ENCODE results near the gene NR2C2. TPM values are rescaled to one million over a fixed set of nuclear protein-coding genes. Genes with fewer than 3 reads are reported as not detected.

NR2C2 gene
- total RNA-seq, 8 experiments from 2014 or later = 20.1 to 67.9 (median 32.0) TPM

- peaks cover 3% of the 10 kb centered on the region in 2 donors for H3K4me1 ChIP-seq (replicated peaks in 1 of 2)
- in situ Hi-C loops (cut with MboI; ENCODE audit: low pct_unique_long_range_greater_than_20kb in 2 of 9, low sequenced_read_pairs in 9 of 9, unreplicated experiment in 9 of 9) = no loop called here
- ATAC-seq (replicated peaks in 6 of 8) = peak in 1 of 8 experiments; percentile 21
- no peak overlapping the region for H3K4me3 ChIP-seq
- no peak overlapping the region for H3K27ac ChIP-seq
- WGBS, 10 experiments = 75 to 100% (median 88%) methylated on average over 1 of the region's 1 CpG; no CpG with 5 or more reads in 3 of the 10 experiments
Measured at GRCh38 chr3:15092686-15093085, 145.3 kb downstream of the NR2C2 start.

GRCh38 chr3:15094187-15094875 is 146.9 kb downstream of the NR2C2 start:
- in situ Hi-C loops (cut with MboI; ENCODE audit: low pct_unique_long_range_greater_than_20kb in 2 of 9, low sequenced_read_pairs in 9 of 9, unreplicated experiment in 9 of 9) = no loop called here
- 78 to 100% (median 93%) methylated on average over 1 to 5 of the region's 5 CpGs; no CpG with 5 or more reads in 1 of the 10 experiments for WGBS, 10 experiments
- H3K4me3 ChIP-seq = no peak overlapping the region
- peaks cover 7% of the 10 kb centered on the region in 2 donors for H3K4me1 ChIP-seq (replicated peaks in 1 of 2)
- ATAC-seq (replicated peaks in 6 of 8) = no peak
- no peak overlapping the region for H3K27ac ChIP-seq

- no peak overlapping the region for H3K4me3 ChIP-seq
- no peak overlapping the region for H3K27ac ChIP-seq
- WGBS, 10 experiments = 53 to 100% (median 64%) methylated on average over 1 to 3 of the region's 3 CpGs; no CpG with 5 or more reads in 3 of the 10 experiments
- in situ Hi-C loops (cut with MboI; ENCODE audit: low pct_unique_long_range_greater_than_20kb in 2 of 9, low sequenced_read_pairs in 9 of 9, unreplicated experiment in 9 of 9) = no loop called here
- peaks cover 7 to 11% of the 10 kb centered on the region in 2 donors for H3K4me1 ChIP-seq (replicated peaks in 1 of 2)
- ATAC-seq (replicated peaks in 6 of 8) = no peak
Measured at GRCh38 chr3:15096046-15096445, 148.7 kb downstream of the NR2C2 start.

DNA sequence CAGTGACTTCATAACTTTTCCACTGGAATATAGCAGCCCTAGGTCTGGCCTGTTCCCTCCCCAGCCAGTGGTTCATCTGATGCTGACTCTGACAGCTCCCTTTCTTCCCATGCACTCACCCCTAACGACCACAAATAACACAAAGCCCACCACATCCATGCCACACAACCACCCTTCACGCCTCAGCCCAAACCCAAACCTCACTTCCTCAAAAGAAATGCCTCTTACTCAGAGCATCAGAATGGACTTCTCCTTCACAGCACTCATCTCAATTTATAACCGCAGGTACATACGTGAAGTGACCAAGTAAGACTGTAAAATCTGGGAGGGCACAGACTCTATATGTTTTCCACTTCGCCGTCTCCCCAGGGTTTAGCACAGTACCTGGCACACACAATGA is 150.5 kb downstream of the NR2C2 start:
- H3K27ac ChIP-seq = no peak overlapping the region
- no peak for ATAC-seq (replicated peaks in 6 of 8)
- in situ Hi-C loops (cut with MboI; ENCODE audit: low pct_unique_long_range_greater_than_20kb in 2 of 9, low sequenced_read_pairs in 9 of 9, unreplicated experiment in 9 of 9) = no loop called here
- 6 to 80% (median 33%) methylated on average over 1 to 6 of the region's 6 CpGs; no CpG with 5 or more reads in 3 of the 10 experiments for WGBS, 10 experiments
- H3K4me3 ChIP-seq = peak overlapping the region; percentile 67 to 96 (median 95)
- H3K4me1 ChIP-seq (replicated peaks in 1 of 2) = peaks cover 7 to 11% of the 10 kb centered on the region in 2 donors

Other genes with a start within 250 kb of the NR2C2 start
- gene FGD5, start 128.6 kb upstream of the NR2C2 start, total RNA-seq = 100 to 1,000 TPM in 1 of 8 experiments, 10 to 100 TPM in 2, 1 to 10 TPM in 4, under 1 TPM in 1; 0.73 to 114 (median 4.0) TPM
- gene MRPS25, start 117.7 kb downstream of the NR2C2 start, total RNA-seq = 10 to 100 TPM; 25.0 to 99.9 (median 32.3) TPM
- 10 to 100 TPM; 13.6 to 32.3 (median 26.4) TPM for gene RBSN, start 151.6 kb downstream of the NR2C2 start, total RNA-seq